Measurements from ENCODE around the gene POC1A. TPM values are rescaled to one million over a fixed set of nuclear protein-coding genes. Genes with fewer than 3 reads are reported as not detected.

Gene POC1A
- total and polyA plus RNA-seq, 10 of the 15 experiments (the other 5 are each of a cell fraction or from before 2014, with no cell fraction given): 8.5 to 49.8 (median 23.5) TPM

GRCh38 chr3:52037291-52037690 lies 116.9 kb downstream of the POC1A start:
- Histone ChIP-seq H3K4me1 (ENCODE audit: control insufficient read depth, insufficient read depth, low read length) (peaks cover 7% of the 10 kb centered on the region; the same call in 1 of the 2 replicates), H4K20me1 (ENCODE audit: control insufficient read depth, insufficient read depth) (no peaks in the 10 kb centered on the region), H3K4me3 (no peak overlapping the region), H3K9ac (ENCODE audit: control insufficient read depth, insufficient read depth, low read length) (no peak overlapping the region), H3K27me3 (replicated peaks in 1 of 2; ENCODE audit: control insufficient read depth in 2 of 2, insufficient read depth in 2 of 2, low read length in 1 of 2) (no peaks in the 10 kb centered on the region), H3K27ac (ENCODE audit: control insufficient read depth, insufficient read depth) (no peak overlapping the region), H3K4me2 (ENCODE audit: control insufficient read depth, insufficient read depth) (no peak overlapping the region), H3K9me3 (replicated peaks; ENCODE audit: control insufficient read depth, insufficient read depth, low read length) (no peaks in the 10 kb centered on the region; the same call in 2 of the 3 replicates), H3K79me2 (ENCODE audit: control insufficient read depth, insufficient read depth, low read length) (no peaks in the 10 kb centered on the region), H2AFZ (ENCODE audit: control insufficient read depth, low read depth, low read length) (no peak overlapping the region), H3K36me3 (ENCODE audit: control insufficient read depth in 2 of 2, insufficient read depth in 2 of 2, low read length in 1 of 2) (no peaks in the 10 kb centered on the region)
- intact Hi-C loops (cut with micrococcal nuclease; ENCODE audit: unreplicated experiment): no loop called here
- no TSS peak for BruUV-seq (replicated peaks)
- DNase-seq (ENCODE audit: low read depth, low spot score) (no peak), FAIRE-seq (no peak), ATAC-seq (no peak)
- in situ Hi-C loops (cut with MboI): no loop called here
- TF ChIP-seq POU2F2 (IDR thresholded peaks at IDR 0.05; ENCODE audit: borderline replicate concordance, low read depth, low read length): no peak
- 43% methylated on average over 4 of the region's 4 CpGs for WGBS (ENCODE audit: insufficient coverage, insufficient replicate concordance, low lambda C conversion rate, missing lambda C conversion rate)
- ChIA-PET SMC1A (ENCODE audit: uncharacterized antibody, unreplicated experiment) (interaction anchor here (0.8 to 3.8 kb wide), 8 partner anchors 9 to 86 kb away, joined by 3 to 37 read pairs (median 6); no protein-coding TSS in a partner anchor), POLR2A (interaction anchor here (0.6 to 2.7 kb wide), 3 partner anchors 12 to 388 kb away, joined by 7 to 17 read pairs (median 12); no protein-coding TSS in a partner anchor), RAD21 (ENCODE audit: unreplicated experiment) (interaction anchor here (0.7 to 4.5 kb wide), 10 partner anchors 12 to 535 kb away, joined by 3 to 48 read pairs (median 11); no protein-coding TSS in a partner anchor), CTCF (interaction anchor here (1.5 to 4.6 kb wide), 6 partner anchors 16 to 105 kb away, joined by 4 to 44 read pairs (median 9); partner anchors contain the start of gene DUSP7)

DNA sequence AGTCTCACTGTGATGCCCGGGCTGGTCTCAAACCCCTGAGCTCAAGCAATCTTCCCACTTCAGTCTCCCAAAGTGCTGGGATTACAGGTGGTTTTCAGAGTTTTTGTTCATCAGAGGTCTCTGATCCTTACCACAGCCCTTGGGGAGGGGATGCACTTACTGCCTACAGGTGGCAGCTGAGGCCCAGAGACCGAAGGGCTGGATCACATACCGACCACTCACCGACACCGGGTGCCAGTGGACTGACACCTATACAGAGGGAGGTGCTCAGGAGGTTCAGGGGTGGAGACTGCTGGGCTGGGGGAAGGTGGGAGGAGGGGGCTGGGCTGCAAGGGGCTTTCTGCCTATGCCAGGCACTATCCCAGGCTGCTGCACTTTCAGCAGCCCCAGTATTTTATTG lies 117.4 kb downstream of the POC1A start:
- no TSS peak for BruUV-seq (replicated peaks)
- intact Hi-C loops (cut with micrococcal nuclease; ENCODE audit: unreplicated experiment) (no loop called here), in situ Hi-C loops (cut with MboI) (no loop called here)
- Histone ChIP-seq H3K27me3 (replicated peaks in 1 of 2; ENCODE audit: control insufficient read depth in 2 of 2, insufficient read depth in 2 of 2, low read length in 1 of 2) (no peaks in the 10 kb centered on the region), H3K79me2 (ENCODE audit: control insufficient read depth, insufficient read depth, low read length) (no peaks in the 10 kb centered on the region), H3K4me2 (ENCODE audit: control insufficient read depth, insufficient read depth) (no peak overlapping the region), H3K27ac (ENCODE audit: control insufficient read depth, insufficient read depth) (no peak overlapping the region), H3K36me3 (ENCODE audit: control insufficient read depth in 2 of 2, insufficient read depth in 2 of 2, low read length in 1 of 2) (no peaks in the 10 kb centered on the region), H2AFZ (ENCODE audit: control insufficient read depth, low read depth, low read length) (no peak overlapping the region), H3K9me3 (replicated peaks; ENCODE audit: control insufficient read depth, insufficient read depth, low read length) (no peaks in the 10 kb centered on the region; the same call in 2 of the 3 replicates), H4K20me1 (ENCODE audit: control insufficient read depth, insufficient read depth) (no peaks in the 10 kb centered on the region), H3K4me1 (ENCODE audit: control insufficient read depth, insufficient read depth, low read length) (peaks cover 7% of the 10 kb centered on the region; the same call in 1 of the 2 replicates), H3K9ac (ENCODE audit: control insufficient read depth, insufficient read depth, low read length) (no peak overlapping the region), H3K4me3 (no peak overlapping the region)
- POLR2A ChIA-PET: interaction anchor here (0.7 to 2.7 kb wide), 8 partner anchors 11 to 27 kb away, joined by 3 to 17 read pairs (median 8); partner anchors contain the start of gene DUSP7
- RAD21 ChIA-PET (ENCODE audit: unreplicated experiment): interaction anchor here (0.7 to 4.5 kb wide), 16 partner anchors 11 to 1718 kb away, joined by 3 to 48 read pairs (median 4); partner anchors contain the start of genes POC1A and RPL29
- FAIRE-seq (no peak), DNase-seq (ENCODE audit: low read depth, low spot score) (no peak), ATAC-seq (0 out of 3 replicates have a peak, but pooled peaks have one; percentile 6)
- SMC1A ChIA-PET (ENCODE audit: uncharacterized antibody, unreplicated experiment): interaction anchor here (0.7 to 3.8 kb wide), 14 partner anchors 9 to 86 kb away, joined by 3 to 37 read pairs (median 6); partner anchors contain the start of gene RPL29
- CTCF ChIA-PET: interaction anchor here (0.8 to 4.6 kb wide), 11 partner anchors 12 to 108 kb away, joined by 4 to 44 read pairs (median 8); partner anchors contain the start of gene DUSP7
- WGBS (ENCODE audit: insufficient coverage, insufficient replicate concordance, low lambda C conversion rate, missing lambda C conversion rate): 38% methylated on average over 5 of the region's 5 CpGs
- TF ChIP-seq MEF2B (IDR thresholded peaks at IDR 0.05; ENCODE audit: partially characterized antibody, poor library complexity, severe bottlenecking) (no peak), SMC3 (IDR thresholded peaks at IDR 0.05; ENCODE audit: borderline replicate concordance, low read length) (no peak), LARP7 (IDR thresholded peaks at IDR 0.05) (no peak), E4F1 (IDR thresholded peaks at IDR 0.05; ENCODE audit: borderline replicate concordance, partially characterized antibody) (no peak), MTA3 (IDR thresholded peaks at IDR 0.05; ENCODE audit: borderline replicate concordance, low read length) (no peak), E2F8 (IDR thresholded peaks at IDR 0.05; ENCODE audit: low read depth, partially characterized antibody) (no peak), ESRRA (IDR thresholded peaks at IDR 0.05; ENCODE audit: low read length) (no peak), BACH1 (IDR thresholded peaks at IDR 0.05; ENCODE audit: borderline replicate concordance) (no peak), IKZF1 (conservative IDR thresholded peaks at IDR 0.05) (no peak), SUZ12 (IDR thresholded peaks at IDR 0.05; ENCODE audit: unreplicated experiment) (no peak)

Measured in GM12878 (cell line).